DOHH2 (cell line): ENCODE data around the gene VPS37C.

Source experiments
- CTCF ChIP-seq: fragments of 200-600 bp; sonication (generic); IDR thresholded peaks from one replicate; pipeline ENCODE4 v1.5.1; 2014; ENCODE audit warnings: antibody characterized with exemption, mild to moderate bottlenecking, low read depth, low read length; ENCODE audit not compliant: poor library complexity, severe bottlenecking
- EZH2phosphoT487 ChIP-seq: fragments of 200-600 bp; sonication (generic); IDR thresholded peaks from 2 replicates; pipeline ENCODE4 v1.6.1; 2017; ENCODE audit warnings: borderline replicate concordance, mild to moderate bottlenecking, antibody characterized with exemption, low read length, moderate library complexity, mixed read lengths

GRCh38 chr11:61082062-61082870 is 79.0 kb downstream of the VPS37C start:
- no peak for TF ChIP-seq CTCF
- TF ChIP-seq EZH2phosphoT487 = no peak
